Osteoblast (primary cell): Measurements from ENCODE around the gene GABRG2. TPM values are rescaled to one million over a fixed set of nuclear protein-coding genes. Genes with fewer than 3 reads are reported as not detected.

Experiments used
- DNase-seq: peaks from one replicate; pipeline ENCODE4 v3.0.0; 2011; ENCODE audit warnings: low spot score, mixed read lengths; ENCODE audit not compliant: insufficient read length; ENCODE audit errors: missing footprints
- H2AFZ ChIP-seq: 2 replicates; pipeline ENCODE4 v1.6.0; 2011; ENCODE audit warnings: mild to moderate bottlenecking, low read length
- H3K27ac ChIP-seq: 2 replicates; pipeline ENCODE4 v1.5.1; 2011; ENCODE audit warnings: mild to moderate bottlenecking, low read depth, low read length, moderate library complexity
- H3K27me3 ChIP-seq: 2 replicates; pipeline ENCODE4 v1.6.0; 2012; ENCODE audit warnings: mild to moderate bottlenecking, control low read depth, inconsistent platforms, low read length, moderate library complexity; ENCODE audit not compliant: insufficient read depth
- H3K36me3 ChIP-seq: 2 replicates; pipeline ENCODE4 v1.5.1; 2011; ENCODE audit warnings: mild to moderate bottlenecking, low read length, control low read depth, moderate library complexity; ENCODE audit not compliant: insufficient read depth
- H3K4me1 ChIP-seq: 2 replicates; pipeline ENCODE4 v1.5.1; 2011; ENCODE audit warnings: mild to moderate bottlenecking, low read length, control low read depth, moderate library complexity; ENCODE audit not compliant: insufficient read depth
- H3K4me2 ChIP-seq: 2 replicates; pipeline ENCODE4 v1.6.0; 2011; ENCODE audit warnings: mild to moderate bottlenecking, low read length; ENCODE audit not compliant: insufficient read depth
- H3K4me3 ChIP-seq: fragments of 200-600 bp; sonication (generic); 3 replicates; pipeline ENCODE4 v1.5.1; 2012; ENCODE audit warnings: mild to moderate bottlenecking, low read length, inconsistent platforms; ENCODE audit not compliant: insufficient read depth
- H3K79me2 ChIP-seq: 2 replicates; pipeline ENCODE4 v1.6.0; 2012; ENCODE audit warnings: mild to moderate bottlenecking, low read length, control low read depth, inconsistent platforms; ENCODE audit not compliant: insufficient read depth
- H3K9me3 ChIP-seq: 2 replicates; pipeline ENCODE4 v1.5.1; 2011; ENCODE audit warnings: low read depth, low read length, control low read depth
- H4K20me1 ChIP-seq: 2 replicates; pipeline ENCODE4 v1.6.0; 2012; ENCODE audit warnings: mild to moderate bottlenecking, low read length, control low read depth; ENCODE audit not compliant: insufficient read depth
- CTCF ChIP-seq: IDR thresholded peaks from 2 replicates; pipeline ENCODE4 v1.5.1; 2011; ENCODE audit warnings: mild to moderate bottlenecking, low read depth, low read length, moderate library complexity; ENCODE audit errors: extremely low read depth
- total RNA-seq: library from RNA; depleted of rRNA; stranded (reverse); fragments of >200 nt; gene quantifications from 2 replicates; pipeline ENCODE4 v1.2.3, GENCODE V29; 2012

Gene GABRG2
- total RNA-seq, 1 donor: not detected

- no peaks in the 10 kb centered on the region for H3K27me3 ChIP-seq
- no peaks in the 10 kb centered on the region for H4K20me1 ChIP-seq
- H3K4me3 ChIP-seq: no peak overlapping the region
- no peaks in the 10 kb centered on the region for H3K4me1 ChIP-seq
- TF ChIP-seq CTCF: no peak
- no peak overlapping the region for H3K4me2 ChIP-seq
- H3K9me3 ChIP-seq: peaks cover 3% of the 10 kb centered on the region
- H3K27ac ChIP-seq: no peak overlapping the region
- no peaks in the 10 kb centered on the region for H3K79me2 ChIP-seq
- H3K36me3 ChIP-seq: no peaks in the 10 kb centered on the region
- no peak for DNase-seq
- H2AFZ ChIP-seq: no peak overlapping the region
Observed at GRCh38 chr5:162163663-162164062, 96.1 kb downstream of the GABRG2 start.

GRCh38 chr5:162174358-162174974, 106.9 kb downstream of the GABRG2 start:
- Histone ChIP-seq H2AFZ (no peak overlapping the region), H3K36me3 (no peaks in the 10 kb centered on the region), H3K79me2 (no peaks in the 10 kb centered on the region), H3K27ac (no peak overlapping the region), H4K20me1 (no peaks in the 10 kb centered on the region), H3K4me2 (no peak overlapping the region), H3K27me3 (no peaks in the 10 kb centered on the region), H3K4me1 (no peaks in the 10 kb centered on the region), H3K4me3 (no peak overlapping the region), H3K9me3 (peaks cover 6% of the 10 kb centered on the region)
- TF ChIP-seq CTCF: no peak
- no peak for DNase-seq

- Histone ChIP-seq H3K36me3 (no peaks in the 10 kb centered on the region), H3K79me2 (no peaks in the 10 kb centered on the region), H3K9me3 (peaks cover 2% of the 10 kb centered on the region), H3K27ac (no peak overlapping the region), H4K20me1 (no peaks in the 10 kb centered on the region), H3K27me3 (no peaks in the 10 kb centered on the region), H2AFZ (no peak overlapping the region), H3K4me1 (no peaks in the 10 kb centered on the region), H3K4me3 (no peak overlapping the region), H3K4me2 (no peak overlapping the region)
- no peak for DNase-seq
- no peak for TF ChIP-seq CTCF
Observed at GRCh38 chr5:162187371-162187770, 119.8 kb downstream of the GABRG2 start.

- H3K4me3 ChIP-seq: no peak overlapping the region
- H3K27me3 ChIP-seq: no peaks in the 10 kb centered on the region
- no peak overlapping the region for H2AFZ ChIP-seq
- no peak for DNase-seq
- peaks cover 4% of the 10 kb centered on the region for H3K9me3 ChIP-seq
- H3K79me2 ChIP-seq: no peaks in the 10 kb centered on the region
- no peaks in the 10 kb centered on the region for H3K36me3 ChIP-seq
- no peak for TF ChIP-seq CTCF
- no peak overlapping the region for H3K4me2 ChIP-seq
- H3K4me1 ChIP-seq: no peaks in the 10 kb centered on the region
- no peaks in the 10 kb centered on the region for H4K20me1 ChIP-seq
- no peak overlapping the region for H3K27ac ChIP-seq
Observed at GRCh38 chr5:162189719-162190118, 122.1 kb downstream of the GABRG2 start.
